DOHH2 (cell line): ENCODE measurements around the gene FAM237A.

ENCODE experiments used
- H3F3A ChIP-seq: fragments of 200-600 bp; sonication (generic), shearing (Covaris generic); 2 replicates; pipeline ENCODE4 v1.6.0; 2016; ENCODE audit warnings: antibody characterized with exemption, mild to moderate bottlenecking; ENCODE audit not compliant: control insufficient read depth, insufficient read depth
- H3K27ac ChIP-seq: fragments of 200-600 bp; sonication (generic); 2 replicates; pipeline ENCODE4 v1.5.1; 2014; ENCODE audit warnings: low read depth, mild to moderate bottlenecking, low read length, moderate library complexity
- H3K27me3 ChIP-seq: fragments of 200-600 bp; sonication (generic); 2 replicates; pipeline ENCODE4 v1.6.1; 2014; ENCODE audit warnings: mild to moderate bottlenecking, low read length, mixed read lengths; ENCODE audit not compliant: control insufficient read depth
- H3K36me3 ChIP-seq: fragments of 200-600 bp; sonication (generic); 2 replicates; pipeline ENCODE4 v1.6.1; 2014; ENCODE audit warnings: mild to moderate bottlenecking, low read length, moderate library complexity, mixed read lengths; ENCODE audit not compliant: control insufficient read depth
- H3K4me1 ChIP-seq: fragments of 200-600 bp; sonication (generic); 2 replicates; pipeline ENCODE4 v1.6.1; 2014; ENCODE audit warnings: mild to moderate bottlenecking, low read length, mixed read lengths; ENCODE audit not compliant: control insufficient read depth
- H3K4me2 ChIP-seq: fragments of 200-600 bp; sonication (generic); 2 replicates; pipeline ENCODE4 v1.6.0; 2014; ENCODE audit warnings: mild to moderate bottlenecking, low read length, moderate library complexity
- H3K4me3 ChIP-seq: fragments of 200-600 bp; sonication (generic); 2 replicates; pipeline ENCODE4 v1.5.1; 2014; ENCODE audit warnings: mild to moderate bottlenecking, low read length, mixed read lengths
- H3K79me2 ChIP-seq: fragments of 200-600 bp; sonication (generic); 2 replicates; pipeline ENCODE4 v1.6.1; 2014; ENCODE audit warnings: mild to moderate bottlenecking, low read length, mixed read lengths; ENCODE audit not compliant: control insufficient read depth
- H3K9me2 ChIP-seq: fragments of 200-600 bp; sonication (generic); replicated peaks from 2 replicates; pipeline ENCODE4 v1.6.1; 2014; ENCODE audit warnings: mild to moderate bottlenecking, low read length, mixed read lengths; ENCODE audit not compliant: control insufficient read depth
- H3K9me3 ChIP-seq: fragments of 200-600 bp; sonication (generic); 2 replicates; pipeline ENCODE4 v1.6.1; 2014; ENCODE audit warnings: antibody characterized with exemption, low read length, mixed read lengths; ENCODE audit not compliant: control insufficient read depth, insufficient read depth
- H4K20me1 ChIP-seq: fragments of 200-600 bp; sonication (generic); 2 replicates; pipeline ENCODE4 v1.6.0; 2014; ENCODE audit warnings: low read depth, mild to moderate bottlenecking, antibody characterized with exemption, low read length, moderate library complexity; ENCODE audit not compliant: control insufficient read depth, insufficient read depth
- CTCF ChIP-seq: fragments of 200-600 bp; sonication (generic); IDR thresholded peaks from one replicate; pipeline ENCODE4 v1.5.1; 2014; ENCODE audit warnings: antibody characterized with exemption, mild to moderate bottlenecking, low read depth, low read length; ENCODE audit not compliant: poor library complexity, severe bottlenecking
- EZH2phosphoT487 ChIP-seq: fragments of 200-600 bp; sonication (generic); IDR thresholded peaks from 2 replicates; pipeline ENCODE4 v1.6.1; 2017; ENCODE audit warnings: borderline replicate concordance, mild to moderate bottlenecking, antibody characterized with exemption, low read length, moderate library complexity, mixed read lengths

The FAM237A gene

GRCh38 chr2:206688453-206688852, 46.2 kb downstream of the FAM237A start:
- Histone ChIP-seq H3K4me3 (no peak overlapping the region), H3K9me2 (no peaks in the 10 kb centered on the region), H3K27ac (no peak overlapping the region), H3F3A (no peaks in the 10 kb centered on the region), H3K4me1 (0 out of 2 replicates have a peak, but pooled peaks cover 3% of the 10 kb centered on the region), H3K9me3 (no peaks in the 10 kb centered on the region), H4K20me1 (no peaks in the 10 kb centered on the region), H3K4me2 (no peak overlapping the region), H3K79me2 (no peaks in the 10 kb centered on the region), H3K27me3 (peaks cover 3% of the 10 kb centered on the region; the same call in 1 of the 2 replicates), H3K36me3 (no peaks in the 10 kb centered on the region)
- no peak for TF ChIP-seq CTCF
- no peak for TF ChIP-seq EZH2phosphoT487

- H3K36me3 ChIP-seq: no peaks in the 10 kb centered on the region
- H3K4me3 ChIP-seq: no peak overlapping the region
- TF ChIP-seq CTCF (no peak), EZH2phosphoT487 (no peak)
- H3K27me3 ChIP-seq: peaks cover 3% of the 10 kb centered on the region; the same call in 1 of the 2 replicates
- H3K79me2 ChIP-seq: no peaks in the 10 kb centered on the region
- H3K4me2 ChIP-seq: no peak overlapping the region
- H3K4me1 ChIP-seq: 0 out of 2 replicates have a peak, but pooled peaks cover 3% of the 10 kb centered on the region
- H3K9me3 ChIP-seq: no peaks in the 10 kb centered on the region
- H3K9me2 ChIP-seq: no peaks in the 10 kb centered on the region
- no peaks in the 10 kb centered on the region for H4K20me1 ChIP-seq
- no peaks in the 10 kb centered on the region for H3F3A ChIP-seq
- H3K27ac ChIP-seq: no peak overlapping the region
These were observed 46.7 kb downstream of the FAM237A start for GRCh38 chr2:206688990-206689389.

- Histone ChIP-seq H3K9me3 (no peaks in the 10 kb centered on the region), H3K79me2 (no peaks in the 10 kb centered on the region), H4K20me1 (no peaks in the 10 kb centered on the region), H3K27ac (no peak overlapping the region), H3F3A (no peaks in the 10 kb centered on the region), H3K27me3 (peaks cover 6% of the 10 kb centered on the region; the same call in 1 of the 2 replicates), H3K4me2 (no peak overlapping the region), H3K4me1 (0 out of 2 replicates have a peak, but pooled peaks cover 3% of the 10 kb centered on the region), H3K4me3 (no peak overlapping the region), H3K9me2 (no peaks in the 10 kb centered on the region), H3K36me3 (no peaks in the 10 kb centered on the region)
- TF ChIP-seq EZH2phosphoT487 (no peak), CTCF (no peak)
These were observed 50.7 kb downstream of the FAM237A start for GRCh38 chr2:206692971-206693370.
